Measurements from ENCODE around the gene EEF1AKMT1.

Gene EEF1AKMT1

GRCh38 chr13:20719783-20720182 is 54.0 kb downstream of the EEF1AKMT1 start:
- H3K23ac ChIP-seq (ENCODE audit: low read length) = no peak overlapping the region
- peaks cover 8% of the 10 kb centered on the region for H3K9me3 ChIP-seq (ENCODE audit: insufficient read depth, low read depth, low read length)
- no peaks in the 10 kb centered on the region for H3K27me3 ChIP-seq (ENCODE audit: insufficient read depth, low read length)
- H3K9ac ChIP-seq (ENCODE audit: low read length) = no peak overlapping the region
- H3K79me1 ChIP-seq (ENCODE audit: low read length) = no peaks in the 10 kb centered on the region
- H3K18ac ChIP-seq (ENCODE audit: low read length) = no peak overlapping the region
- H2AFZ ChIP-seq (ENCODE audit: insufficient read depth, low read length, poor library complexity) = no peak overlapping the region
- no peak for DNase-seq
- H4K91ac ChIP-seq (ENCODE audit: low read depth, low read length) = no peak overlapping the region
- H2BK5ac ChIP-seq (ENCODE audit: low read depth, low read length, poor library complexity) = no peak overlapping the region
- no peak overlapping the region for H2BK12ac ChIP-seq (ENCODE audit: low read length)
- H3K4me3 ChIP-seq (ENCODE audit: low read depth, low read length) = no peak overlapping the region
- no peaks in the 10 kb centered on the region for H3K79me2 ChIP-seq (ENCODE audit: control insufficient read depth, insufficient read depth, low read length, poor library complexity)
- H3K4me2 ChIP-seq (ENCODE audit: low read length) = no peak overlapping the region
- no peak overlapping the region for H2BK120ac ChIP-seq (ENCODE audit: insufficient read depth, low read length, poor library complexity)
- H3K4me1 ChIP-seq (ENCODE audit: control insufficient read depth in 1 of 2, insufficient read depth in 2 of 2, low read length in 2 of 2) = peaks cover 8 to 13% of the 10 kb centered on the region in 2 experiments
- no peak overlapping the region for H3K4ac ChIP-seq (ENCODE audit: low read depth, low read length)
- no CpG with 5 or more reads among the region's 13 CpGs for WGBS (ENCODE audit: extremely low coverage, insufficient coverage, insufficient read length)
- H3K36me3 ChIP-seq (ENCODE audit: control insufficient read depth in 1 of 2, insufficient read depth in 2 of 2, low read length in 2 of 2) = no peaks in the 10 kb centered on the region
- H4K12ac ChIP-seq (ENCODE audit: low read depth, low read length) = no peak overlapping the region
- H3K27ac ChIP-seq (ENCODE audit: low read depth, low read length) = no peak overlapping the region
- no peak overlapping the region for H2AK5ac ChIP-seq (ENCODE audit: low read length)
- no peak overlapping the region for H3K14ac ChIP-seq (ENCODE audit: low read length)
- H4K8ac ChIP-seq (ENCODE audit: low read depth, low read length) = no peak overlapping the region

DNA sequence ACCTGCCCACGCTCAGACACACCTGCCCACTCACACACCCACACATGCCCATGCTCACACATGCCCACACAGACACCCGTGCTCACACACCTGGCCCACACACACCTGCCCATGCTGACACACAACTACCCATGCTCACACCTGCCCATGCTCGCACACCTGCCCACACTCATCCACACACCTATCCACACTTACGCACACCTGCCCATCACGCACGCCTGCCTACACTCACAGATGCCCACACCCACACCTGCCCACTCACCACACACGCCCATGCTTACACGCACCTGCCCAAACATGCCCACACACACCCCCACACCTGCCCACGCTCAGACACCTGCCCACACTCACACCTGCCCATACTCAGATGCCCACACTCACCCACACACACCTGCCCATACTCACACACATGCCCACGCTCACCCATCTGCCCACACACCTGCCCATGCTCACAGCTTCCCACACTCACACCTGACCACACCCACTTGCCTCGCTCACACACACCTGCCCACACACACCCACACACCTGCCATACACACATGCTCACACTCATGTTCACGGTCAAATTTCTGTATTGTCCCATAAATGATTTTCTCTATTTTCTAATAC is 54.7 kb downstream of the EEF1AKMT1 start:
- Histone ChIP-seq H2BK12ac (ENCODE audit: low read length) (no peak overlapping the region), H2BK120ac (ENCODE audit: insufficient read depth, low read length, poor library complexity) (no peak overlapping the region), H4K8ac (ENCODE audit: low read depth, low read length) (no peak overlapping the region), H3K23ac (ENCODE audit: low read length) (no peak overlapping the region), H3K79me1 (ENCODE audit: low read length) (no peaks in the 10 kb centered on the region), H2BK5ac (ENCODE audit: low read depth, low read length, poor library complexity) (no peak overlapping the region), H3K27me3 (ENCODE audit: insufficient read depth, low read length) (no peaks in the 10 kb centered on the region), H3K4me2 (ENCODE audit: low read length) (no peak overlapping the region), H4K91ac (ENCODE audit: low read depth, low read length) (no peak overlapping the region), H2AFZ (ENCODE audit: insufficient read depth, low read length, poor library complexity) (no peak overlapping the region), H3K4me3 (ENCODE audit: low read depth, low read length) (peak overlapping the region; percentile 14), H4K12ac (ENCODE audit: low read depth, low read length) (no peak overlapping the region), H3K14ac (ENCODE audit: low read length) (no peak overlapping the region), H3K9ac (ENCODE audit: low read length) (no peak overlapping the region), H3K4ac (ENCODE audit: low read depth, low read length) (no peak overlapping the region), H3K27ac (ENCODE audit: low read depth, low read length) (no peak overlapping the region), H3K36me3 (ENCODE audit: control insufficient read depth in 1 of 2, insufficient read depth in 2 of 2, low read length in 2 of 2) (no peaks in the 10 kb centered on the region), H2AK5ac (ENCODE audit: low read length) (no peak overlapping the region), H3K4me1 (ENCODE audit: control insufficient read depth in 1 of 2, insufficient read depth in 2 of 2, low read length in 2 of 2) (peaks cover 8 to 13% of the 10 kb centered on the region in 2 experiments), H3K79me2 (ENCODE audit: control insufficient read depth, insufficient read depth, low read length, poor library complexity) (no peaks in the 10 kb centered on the region), H3K9me3 (ENCODE audit: insufficient read depth, low read depth, low read length) (peaks cover 5% of the 10 kb centered on the region), H3K18ac (ENCODE audit: low read length) (no peak overlapping the region)
- no CpG with 5 or more reads among the region's 12 CpGs for WGBS (ENCODE audit: extremely low coverage, insufficient coverage, insufficient read length)
- no peak for DNase-seq

GRCh38 chr13:20717581-20718542 is 55.9 kb downstream of the EEF1AKMT1 start:
- Histone ChIP-seq H2AK5ac (ENCODE audit: low read length) (no peak overlapping the region), H3K4ac (ENCODE audit: low read depth, low read length) (no peak overlapping the region), H3K79me2 (ENCODE audit: control insufficient read depth, insufficient read depth, low read length, poor library complexity) (no peaks in the 10 kb centered on the region), H2BK120ac (ENCODE audit: insufficient read depth, low read length, poor library complexity) (no peak overlapping the region), H2BK12ac (ENCODE audit: low read length) (no peak overlapping the region), H3K27ac (ENCODE audit: low read depth, low read length) (no peak overlapping the region), H3K14ac (ENCODE audit: low read length) (no peak overlapping the region), H4K91ac (ENCODE audit: low read depth, low read length) (no peak overlapping the region), H3K4me1 (ENCODE audit: control insufficient read depth in 1 of 2, insufficient read depth in 2 of 2, low read length in 2 of 2) (peaks cover 8 to 13% of the 10 kb centered on the region in 2 experiments), H2BK5ac (ENCODE audit: low read depth, low read length, poor library complexity) (no peak overlapping the region), H3K23ac (ENCODE audit: low read length) (no peak overlapping the region), H3K36me3 (ENCODE audit: control insufficient read depth in 1 of 2, insufficient read depth in 2 of 2, low read length in 2 of 2) (no peaks in the 10 kb centered on the region), H4K12ac (ENCODE audit: low read depth, low read length) (no peak overlapping the region), H3K9ac (ENCODE audit: low read length) (no peak overlapping the region), H3K27me3 (ENCODE audit: insufficient read depth, low read length) (no peaks in the 10 kb centered on the region), H3K79me1 (ENCODE audit: low read length) (no peaks in the 10 kb centered on the region), H3K4me2 (ENCODE audit: low read length) (no peak overlapping the region), H3K4me3 (ENCODE audit: low read depth, low read length) (no peak overlapping the region), H3K18ac (ENCODE audit: low read length) (no peak overlapping the region), H4K8ac (ENCODE audit: low read depth, low read length) (no peak overlapping the region), H3K9me3 (ENCODE audit: insufficient read depth, low read depth, low read length) (peaks cover 5% of the 10 kb centered on the region), H2AFZ (ENCODE audit: insufficient read depth, low read length, poor library complexity) (no peak overlapping the region)
- no peak for DNase-seq
- WGBS (ENCODE audit: extremely low coverage, insufficient coverage, insufficient read length) = no CpG with 5 or more reads among the region's 44 CpGs

DNA sequence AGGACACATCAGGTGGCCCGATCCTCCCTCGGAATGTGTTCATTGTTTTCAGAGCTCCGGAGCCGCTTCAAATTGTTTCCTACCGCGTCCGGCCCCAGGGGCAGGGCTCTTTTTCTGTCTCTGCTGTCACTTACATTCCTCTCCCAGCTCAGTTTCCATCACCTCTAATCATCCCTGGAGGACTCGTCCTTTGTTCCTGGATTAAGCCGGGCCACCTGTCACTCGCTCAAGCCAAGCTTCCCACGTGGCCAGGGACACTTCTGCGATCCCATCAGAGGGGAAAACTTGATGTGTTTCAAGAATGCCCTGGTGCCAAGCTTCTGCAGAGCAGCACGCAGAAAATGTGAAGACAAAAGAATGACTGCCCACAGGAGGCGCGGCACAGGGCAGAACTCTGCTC is 56.8 kb downstream of the EEF1AKMT1 start:
- Histone ChIP-seq H2BK12ac (ENCODE audit: low read length) (no peak overlapping the region), H2BK5ac (ENCODE audit: low read depth, low read length, poor library complexity) (no peak overlapping the region), H3K79me1 (ENCODE audit: low read length) (no peaks in the 10 kb centered on the region), H4K8ac (ENCODE audit: low read depth, low read length) (no peak overlapping the region), H3K79me2 (ENCODE audit: control insufficient read depth, insufficient read depth, low read length, poor library complexity) (no peaks in the 10 kb centered on the region), H3K36me3 (ENCODE audit: control insufficient read depth in 1 of 2, insufficient read depth in 2 of 2, low read length in 2 of 2) (no peaks in the 10 kb centered on the region), H3K4me1 (ENCODE audit: control insufficient read depth in 1 of 2, insufficient read depth in 2 of 2, low read length in 2 of 2) (peaks cover 6 to 13% of the 10 kb centered on the region in 2 experiments), H4K91ac (ENCODE audit: low read depth, low read length) (no peak overlapping the region), H3K27me3 (ENCODE audit: insufficient read depth, low read length) (no peaks in the 10 kb centered on the region), H3K18ac (ENCODE audit: low read length) (no peak overlapping the region), H3K9ac (ENCODE audit: low read length) (no peak overlapping the region), H3K4me3 (ENCODE audit: low read depth, low read length) (no peak overlapping the region), H3K27ac (ENCODE audit: low read depth, low read length) (no peak overlapping the region), H3K4ac (ENCODE audit: low read depth, low read length) (no peak overlapping the region), H3K14ac (ENCODE audit: low read length) (no peak overlapping the region), H3K23ac (ENCODE audit: low read length) (no peak overlapping the region), H3K9me3 (ENCODE audit: insufficient read depth, low read depth, low read length) (peaks cover 5% of the 10 kb centered on the region), H3K4me2 (ENCODE audit: low read length) (no peak overlapping the region), H2BK120ac (ENCODE audit: insufficient read depth, low read length, poor library complexity) (no peak overlapping the region), H4K12ac (ENCODE audit: low read depth, low read length) (no peak overlapping the region), H2AK5ac (ENCODE audit: low read length) (no peak overlapping the region), H2AFZ (ENCODE audit: insufficient read depth, low read length, poor library complexity) (no peak overlapping the region)
- DNase-seq = no peak
- WGBS (ENCODE audit: extremely low coverage, insufficient coverage, insufficient read length) = no CpG with 5 or more reads among the region's 15 CpGs

Data from trophoblast cell (in vitro differentiated cells and primary cell).